CD1c-positive myeloid dendritic cell (primary cell): ENCODE results near the gene PSG7.
"Not testable (repeated sequence)": the region's sequence is repeated elsewhere in the genome, so short reads cannot be mapped to it uniquely, and the experiment has no call there.

Experiments used
- DNase-seq: peaks from one replicate; pipeline ENCODE4 v3.0.0-alpha.2; 2016; ENCODE audit errors: extremely low spot score

PSG7 gene

GRCh38 chr19:42916931-42917330 lies 20.1 kb downstream of the PSG7 start:
- DNase-seq: not testable (repeated sequence)

GRCh38 chr19:42913516-42913915 lies 23.5 kb downstream of the PSG7 start:
- not testable (repeated sequence) for DNase-seq

GRCh38 chr19:42912941-42913340 lies 24.1 kb downstream of the PSG7 start:
- not testable (repeated sequence) for DNase-seq

- DNase-seq: not testable (repeated sequence)
Observed at GRCh38 chr19:42911731-42912130, 25.3 kb downstream of the PSG7 start.

- not testable (repeated sequence) for DNase-seq
Observed at GRCh38 chr19:42906162-42906561, 30.8 kb downstream of the PSG7 start.

- DNase-seq: not testable (repeated sequence)
Observed at GRCh38 chr19:42900561-42900960, 36.4 kb downstream of the PSG7 start.

- DNase-seq: not testable (repeated sequence)
Observed at GRCh38 chr19:42899674-42900073, 37.3 kb downstream of the PSG7 start.

- not testable (repeated sequence) for DNase-seq
Observed at GRCh38 chr19:42899110-42899509, 37.9 kb downstream of the PSG7 start.

- DNase-seq: not testable (repeated sequence)
Observed at GRCh38 chr19:42898656-42899055, 38.4 kb downstream of the PSG7 start.

GRCh38 chr19:42897729-42898128 lies 39.3 kb downstream of the PSG7 start:
- DNase-seq: not testable (repeated sequence)

- DNase-seq: not testable (repeated sequence)
Observed at GRCh38 chr19:42890446-42890845, 46.6 kb downstream of the PSG7 start.

- DNase-seq: not testable (repeated sequence)
Observed at GRCh38 chr19:42887876-42888445, 49.0 kb downstream of the PSG7 start.

- not testable (repeated sequence) for DNase-seq
Observed at GRCh38 chr19:42882730-42883129, 54.3 kb downstream of the PSG7 start.

GRCh38 chr19:42882010-42882409 lies 55.0 kb downstream of the PSG7 start:
- DNase-seq: not testable (repeated sequence)

- not testable (repeated sequence) for DNase-seq
Observed at GRCh38 chr19:42881279-42881678, 55.7 kb downstream of the PSG7 start.

- DNase-seq: not testable (repeated sequence)
Observed at GRCh38 chr19:42880621-42881020, 56.4 kb downstream of the PSG7 start.

- DNase-seq: no peak
Observed at GRCh38 chr19:42879613-42880012, 57.4 kb downstream of the PSG7 start, which contains the start of gene PSG1. Gene PSG1 (minus strand): TSS chr19:42879713. CDS start chr19:42879581, 132 bp downstream.

- DNase-seq: not testable (repeated sequence)
Observed at GRCh38 chr19:42876596-42876995, 60.4 kb downstream of the PSG7 start.

GRCh38 chr19:42875881-42876280 lies 61.1 kb downstream of the PSG7 start:
- not testable (repeated sequence) for DNase-seq

GRCh38 chr19:42874901-42875813 lies 61.9 kb downstream of the PSG7 start:
- DNase-seq: not testable (repeated sequence)

GRCh38 chr19:42874136-42874535 lies 62.9 kb downstream of the PSG7 start:
- not testable (repeated sequence) for DNase-seq
